ENCODE measurements around the gene SERPINA5.

SERPINA5 gene

DNA sequence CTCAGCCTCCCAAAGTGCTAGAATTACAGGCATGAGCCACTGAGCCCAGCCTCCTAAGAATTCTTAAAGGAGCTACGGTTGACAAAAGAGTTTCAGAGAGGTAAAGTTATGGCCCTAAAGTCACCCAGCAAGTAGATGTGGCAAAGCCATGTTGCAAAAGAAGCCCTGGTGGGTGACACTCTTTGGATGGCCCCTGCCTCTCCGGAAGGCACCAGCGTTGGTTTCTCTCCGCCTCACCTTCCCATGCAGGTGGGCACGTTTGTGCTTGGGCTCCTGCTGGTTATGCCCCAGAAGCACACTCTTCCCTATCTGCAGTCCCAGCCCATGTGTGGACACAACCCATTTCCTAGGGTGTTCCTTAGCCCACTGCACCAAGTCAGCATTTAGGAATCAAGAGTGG lies 21.5 kb downstream of the SERPINA5 start:
- no peak for TF ChIP-seq TEAD4 (IDR thresholded peaks at IDR 0.05)
- TF ChIP-seq, protein P1, sequence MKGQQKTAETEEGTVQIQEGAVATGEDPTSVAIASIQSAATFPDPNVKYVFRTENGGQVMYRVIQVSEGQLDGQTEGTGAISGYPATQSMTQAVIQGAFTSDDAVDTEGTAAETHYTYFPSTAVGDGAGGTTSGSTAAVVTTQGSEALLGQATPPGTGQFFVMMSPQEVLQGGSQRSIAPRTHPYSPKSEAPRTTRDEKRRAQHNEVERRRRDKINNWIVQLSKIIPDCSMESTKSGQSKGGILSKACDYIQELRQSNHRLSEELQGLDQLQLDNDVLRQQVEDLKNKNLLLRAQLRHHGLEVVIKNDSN (IDR thresholded peaks at IDR 0.05) = no peak
- TF ChIP-seq, protein P2, sequence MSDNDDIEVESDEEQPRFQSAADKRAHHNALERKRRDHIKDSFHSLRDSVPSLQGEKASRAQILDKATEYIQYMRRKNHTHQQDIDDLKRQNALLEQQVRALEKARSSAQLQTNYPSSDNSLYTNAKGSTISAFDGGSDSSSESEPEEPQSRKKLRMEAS (IDR thresholded peaks at IDR 0.05) = no peak
- no peak for TF ChIP-seq NFIC (IDR thresholded peaks at IDR 0.05)
- no peak for TF ChIP-seq CEBPB (IDR thresholded peaks at IDR 0.05)
- no peak for TF ChIP-seq CREB1 (IDR thresholded peaks at IDR 0.05; ENCODE audit: low read depth)
- TF ChIP-seq, protein P3, sequence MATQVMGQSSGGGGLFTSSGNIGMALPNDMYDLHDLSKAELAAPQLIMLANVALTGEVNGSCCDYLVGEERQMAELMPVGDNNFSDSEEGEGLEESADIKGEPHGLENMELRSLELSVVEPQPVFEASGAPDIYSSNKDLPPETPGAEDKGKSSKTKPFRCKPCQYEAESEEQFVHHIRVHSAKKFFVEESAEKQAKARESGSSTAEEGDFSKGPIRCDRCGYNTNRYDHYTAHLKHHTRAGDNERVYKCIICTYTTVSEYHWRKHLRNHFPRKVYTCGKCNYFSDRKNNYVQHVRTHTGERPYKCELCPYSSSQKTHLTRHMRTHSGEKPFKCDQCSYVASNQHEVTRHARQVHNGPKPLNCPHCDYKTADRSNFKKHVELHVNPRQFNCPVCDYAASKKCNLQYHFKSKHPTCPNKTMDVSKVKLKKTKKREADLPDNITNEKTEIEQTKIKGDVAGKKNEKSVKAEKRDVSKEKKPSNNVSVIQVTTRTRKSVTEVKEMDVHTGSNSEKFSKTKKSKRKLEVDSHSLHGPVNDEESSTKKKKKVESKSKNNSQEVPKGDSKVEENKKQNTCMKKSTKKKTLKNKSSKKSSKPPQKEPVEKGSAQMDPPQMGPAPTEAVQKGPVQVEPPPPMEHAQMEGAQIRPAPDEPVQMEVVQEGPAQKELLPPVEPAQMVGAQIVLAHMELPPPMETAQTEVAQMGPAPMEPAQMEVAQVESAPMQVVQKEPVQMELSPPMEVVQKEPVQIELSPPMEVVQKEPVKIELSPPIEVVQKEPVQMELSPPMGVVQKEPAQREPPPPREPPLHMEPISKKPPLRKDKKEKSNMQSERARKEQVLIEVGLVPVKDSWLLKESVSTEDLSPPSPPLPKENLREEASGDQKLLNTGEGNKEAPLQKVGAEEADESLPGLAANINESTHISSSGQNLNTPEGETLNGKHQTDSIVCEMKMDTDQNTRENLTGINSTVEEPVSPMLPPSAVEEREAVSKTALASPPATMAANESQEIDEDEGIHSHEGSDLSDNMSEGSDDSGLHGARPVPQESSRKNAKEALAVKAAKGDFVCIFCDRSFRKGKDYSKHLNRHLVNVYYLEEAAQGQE (IDR thresholded peaks at IDR 0.05; ENCODE audit: low read depth) = no peak
- no peak for TF ChIP-seq EP300 (IDR thresholded peaks at IDR 0.05; ENCODE audit: borderline replicate concordance)
- no peak for TF ChIP-seq EGR1 (IDR thresholded peaks at IDR 0.05)
- no peak for TF ChIP-seq ZBTB7A (IDR thresholded peaks at IDR 0.05; ENCODE audit: low read depth)
- no peak for TF ChIP-seq TAF1 (IDR thresholded peaks at IDR 0.05; ENCODE audit: low read depth)
- TF ChIP-seq YY1 (IDR thresholded peaks at IDR 0.05; ENCODE audit: low read depth) = no peak
- no peak for TF ChIP-seq RAD21 (IDR thresholded peaks at IDR 0.05; ENCODE audit: low read depth)
- TF ChIP-seq FOXM1 (IDR thresholded peaks at IDR 0.05; ENCODE audit: borderline replicate concordance, low read depth) = no peak
- no peak for TF ChIP-seq TCF12 (IDR thresholded peaks at IDR 0.05; ENCODE audit: low read depth)

DNA sequence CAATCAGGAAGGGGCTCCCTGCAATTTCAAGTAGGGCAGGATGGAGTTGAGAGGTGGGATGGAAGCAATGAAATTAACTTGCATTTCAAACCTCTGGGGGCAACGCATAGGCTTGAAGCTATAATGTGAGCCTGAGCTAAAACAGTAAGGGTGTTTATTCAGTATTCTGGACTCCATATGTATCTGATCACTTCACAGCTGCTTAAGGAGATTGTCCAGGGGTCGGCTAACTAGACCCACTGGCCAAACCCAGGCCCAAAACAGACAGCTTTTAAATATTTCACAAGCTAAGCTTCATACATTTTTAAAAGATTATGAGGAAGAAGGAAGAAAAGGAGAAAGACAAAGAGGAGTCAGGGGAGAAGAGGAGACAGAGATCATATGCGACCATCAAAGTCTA lies 24.1 kb downstream of the SERPINA5 start:
- TF ChIP-seq, protein P2 (IDR thresholded peaks at IDR 0.05) = no peak
- no peak for TF ChIP-seq CREB1 (IDR thresholded peaks at IDR 0.05; ENCODE audit: low read depth)
- TF ChIP-seq NFIC (IDR thresholded peaks at IDR 0.05) = no peak
- TF ChIP-seq TEAD4 (IDR thresholded peaks at IDR 0.05) = no peak
- TF ChIP-seq YY1 (IDR thresholded peaks at IDR 0.05; ENCODE audit: low read depth) = no peak
- no peak for TF ChIP-seq TAF1 (IDR thresholded peaks at IDR 0.05; ENCODE audit: low read depth)

DNA sequence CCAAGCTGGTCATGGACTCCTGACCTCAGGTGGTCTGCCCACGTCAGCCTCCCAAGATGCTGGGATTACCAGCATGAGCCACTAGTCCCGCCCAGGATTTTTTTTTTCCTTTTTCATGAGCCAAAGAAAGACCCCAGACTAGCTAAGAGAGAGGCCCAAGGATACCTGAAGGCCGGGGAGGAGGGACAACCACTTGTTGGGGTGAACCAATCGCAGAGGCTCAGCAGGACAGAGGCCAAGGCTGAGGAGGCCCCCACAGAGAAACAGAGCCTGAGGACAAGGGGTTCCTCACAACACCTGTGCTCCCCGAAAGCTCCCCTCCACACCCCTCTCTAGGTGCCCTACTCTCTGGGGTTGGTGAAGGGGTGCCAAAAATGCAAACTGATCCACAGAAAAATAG lies 30.0 kb downstream of the SERPINA5 start:
- TF ChIP-seq, protein P2 (IDR thresholded peaks at IDR 0.05) = no peak
- TF ChIP-seq, protein P3 (IDR thresholded peaks at IDR 0.05; ENCODE audit: low read depth) = no peak
- no peak for TF ChIP-seq TCF12 (IDR thresholded peaks at IDR 0.05; ENCODE audit: low read depth)
- no peak for TF ChIP-seq EGR1 (IDR thresholded peaks at IDR 0.05)
- no peak for TF ChIP-seq TEAD4 (IDR thresholded peaks at IDR 0.05)
- no peak for TF ChIP-seq FOXM1 (IDR thresholded peaks at IDR 0.05; ENCODE audit: borderline replicate concordance, low read depth)
- no peak for TF ChIP-seq CEBPB (IDR thresholded peaks at IDR 0.05)
- no peak for TF ChIP-seq YY1 (IDR thresholded peaks at IDR 0.05; ENCODE audit: low read depth)
- no peak for TF ChIP-seq NFIC (IDR thresholded peaks at IDR 0.05)
- TF ChIP-seq EP300 (IDR thresholded peaks at IDR 0.05; ENCODE audit: borderline replicate concordance) = no peak
- TF ChIP-seq ZBTB7A (IDR thresholded peaks at IDR 0.05; ENCODE audit: low read depth) = no peak
- no peak for TF ChIP-seq CREB1 (IDR thresholded peaks at IDR 0.05; ENCODE audit: low read depth)
- TF ChIP-seq TAF1 (IDR thresholded peaks at IDR 0.05; ENCODE audit: low read depth) = no peak
- TF ChIP-seq, protein P1 (IDR thresholded peaks at IDR 0.05) = no peak
- TF ChIP-seq RAD21 (IDR thresholded peaks at IDR 0.05; ENCODE audit: low read depth) = no peak

DNA sequence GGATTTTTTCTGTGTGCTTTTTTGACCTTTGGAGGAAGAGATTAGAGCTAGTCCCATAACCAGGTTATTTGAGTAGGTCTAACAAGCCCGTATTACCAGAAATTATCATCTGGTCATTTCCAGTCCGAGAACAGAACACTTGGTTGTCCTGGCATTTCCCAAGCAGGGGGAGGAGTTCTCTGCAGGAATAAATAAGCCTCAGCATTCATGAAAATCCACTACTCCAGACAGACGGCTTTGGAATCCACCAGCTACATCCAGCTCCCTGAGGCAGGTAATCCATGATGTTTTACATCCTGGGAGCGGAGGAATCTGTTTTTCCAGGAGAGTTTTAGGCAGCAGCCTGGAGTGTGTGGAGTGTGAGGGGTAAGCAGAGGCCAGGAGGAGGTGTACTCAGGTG lies 30.9 kb downstream of the SERPINA5 start, which contains the start of gene SERPINA3:
Gene SERPINA3, plus strand, starts transcription at position 218 of the 400 bp plus-strand sequence. CDS start 2,051 bp downstream, outside the sequence.
- TF ChIP-seq, protein P2 (IDR thresholded peaks at IDR 0.05) = no peak
- TF ChIP-seq TEAD4 (IDR thresholded peaks at IDR 0.05) (no peak), YY1 (IDR thresholded peaks at IDR 0.05; ENCODE audit: low read depth) (no peak), EP300 (IDR thresholded peaks at IDR 0.05; ENCODE audit: borderline replicate concordance) (no peak), RAD21 (IDR thresholded peaks at IDR 0.05; ENCODE audit: low read depth) (no peak), NFIC (IDR thresholded peaks at IDR 0.05) (no peak), EGR1 (IDR thresholded peaks at IDR 0.05) (no peak), FOXM1 (IDR thresholded peaks at IDR 0.05; ENCODE audit: borderline replicate concordance, low read depth) (no peak)
- TF ChIP-seq, protein P1 (IDR thresholded peaks at IDR 0.05) = no peak

All from Ishikawa (cell line).